Measurements from ENCODE around the gene CD27.

GRCh38 chr12:6424008-6424347, 20.8 kb upstream of the CD27 start:
- no peak for TF ChIP-seq EZH2 (IDR thresholded peaks at IDR 0.05; ENCODE audit: borderline replicate concordance, low read length)
- TF ChIP-seq, protein P1, sequence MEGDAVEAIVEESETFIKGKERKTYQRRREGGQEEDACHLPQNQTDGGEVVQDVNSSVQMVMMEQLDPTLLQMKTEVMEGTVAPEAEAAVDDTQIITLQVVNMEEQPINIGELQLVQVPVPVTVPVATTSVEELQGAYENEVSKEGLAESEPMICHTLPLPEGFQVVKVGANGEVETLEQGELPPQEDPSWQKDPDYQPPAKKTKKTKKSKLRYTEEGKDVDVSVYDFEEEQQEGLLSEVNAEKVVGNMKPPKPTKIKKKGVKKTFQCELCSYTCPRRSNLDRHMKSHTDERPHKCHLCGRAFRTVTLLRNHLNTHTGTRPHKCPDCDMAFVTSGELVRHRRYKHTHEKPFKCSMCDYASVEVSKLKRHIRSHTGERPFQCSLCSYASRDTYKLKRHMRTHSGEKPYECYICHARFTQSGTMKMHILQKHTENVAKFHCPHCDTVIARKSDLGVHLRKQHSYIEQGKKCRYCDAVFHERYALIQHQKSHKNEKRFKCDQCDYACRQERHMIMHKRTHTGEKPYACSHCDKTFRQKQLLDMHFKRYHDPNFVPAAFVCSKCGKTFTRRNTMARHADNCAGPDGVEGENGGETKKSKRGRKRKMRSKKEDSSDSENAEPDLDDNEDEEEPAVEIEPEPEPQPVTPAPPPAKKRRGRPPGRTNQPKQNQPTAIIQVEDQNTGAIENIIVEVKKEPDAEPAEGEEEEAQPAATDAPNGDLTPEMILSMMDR (conservative IDR thresholded peaks at IDR 0.05 in 1 of 2, IDR thresholded peaks at IDR 0.05 in 1 of 2; ENCODE audit: extremely low read depth in 1 of 2, insufficient read depth in 1 of 2, low read depth in 1 of 2, low read length in 2 of 2): no peak

All from mammary epithelial cell (primary cell).